ENCODE measurements around the gene DALRD3. TPM values are rescaled to one million over a fixed set of nuclear protein-coding genes. Genes with fewer than 3 reads are reported as not detected.
A peak's percentile ranks its signal among the peaks of the same experiment; 100 is the strongest.

Gene DALRD3
- total RNA-seq, 1 experiment from 2014 or later, result 13.2 TPM

- intact Hi-C loops (cut with micrococcal nuclease; ENCODE audit: unreplicated experiment), result no loop called here
- no TSS peak for BruUV-seq (replicated peaks)
- H3K36me3 ChIP-seq (ENCODE audit: insufficient read depth, low read length, poor library complexity, severe bottlenecking), result no peaks in the 10 kb centered on the region
These were observed 11.2 kb downstream of the DALRD3 start, which contains the start of gene WDR6 for GRCh38 chr3:49007068-49007770. TSS of gene WDR6 (plus strand) at chr3:49007391. CDS start at chr3:49007432, 41 bp downstream.

GRCh38 chr3:49006408-49007067, 11.8 kb downstream of the DALRD3 start:
- H3K27ac ChIP-seq (ENCODE audit: low read depth, low read length, poor library complexity, severe bottlenecking), result peak overlapping the region; percentile 97
- no peaks in the 10 kb centered on the region for H3K4me1 ChIP-seq (ENCODE audit: insufficient read depth, low read length, poor library complexity, severe bottlenecking)
- DNase-seq (ENCODE audit: low spot score), result no peak
- TF ChIP-seq, protein P1, sequence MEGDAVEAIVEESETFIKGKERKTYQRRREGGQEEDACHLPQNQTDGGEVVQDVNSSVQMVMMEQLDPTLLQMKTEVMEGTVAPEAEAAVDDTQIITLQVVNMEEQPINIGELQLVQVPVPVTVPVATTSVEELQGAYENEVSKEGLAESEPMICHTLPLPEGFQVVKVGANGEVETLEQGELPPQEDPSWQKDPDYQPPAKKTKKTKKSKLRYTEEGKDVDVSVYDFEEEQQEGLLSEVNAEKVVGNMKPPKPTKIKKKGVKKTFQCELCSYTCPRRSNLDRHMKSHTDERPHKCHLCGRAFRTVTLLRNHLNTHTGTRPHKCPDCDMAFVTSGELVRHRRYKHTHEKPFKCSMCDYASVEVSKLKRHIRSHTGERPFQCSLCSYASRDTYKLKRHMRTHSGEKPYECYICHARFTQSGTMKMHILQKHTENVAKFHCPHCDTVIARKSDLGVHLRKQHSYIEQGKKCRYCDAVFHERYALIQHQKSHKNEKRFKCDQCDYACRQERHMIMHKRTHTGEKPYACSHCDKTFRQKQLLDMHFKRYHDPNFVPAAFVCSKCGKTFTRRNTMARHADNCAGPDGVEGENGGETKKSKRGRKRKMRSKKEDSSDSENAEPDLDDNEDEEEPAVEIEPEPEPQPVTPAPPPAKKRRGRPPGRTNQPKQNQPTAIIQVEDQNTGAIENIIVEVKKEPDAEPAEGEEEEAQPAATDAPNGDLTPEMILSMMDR (conservative IDR thresholded peaks at IDR 0.05; ENCODE audit: low read depth, low read length), result no peak
- TF ChIP-seq EZH2 (IDR thresholded peaks at IDR 0.05; ENCODE audit: borderline replicate concordance, low read depth, low read length, poor library complexity, severe bottlenecking), result no peak
- no peaks in the 10 kb centered on the region for H3K9me3 ChIP-seq (ENCODE audit: low read depth, low read length, poor library complexity, severe bottlenecking)
- CTCF ChIA-PET, result interaction anchor here (0.5 to 1.9 kb wide), 4 partner anchors 15 to 464 kb away, joined by 4 to 14 read pairs (median 4); partner anchors contain the start of genes DAG1, NDUFAF3 and P4HTM
- H3K4me3 ChIP-seq (ENCODE audit: low read depth, low read length, poor library complexity, severe bottlenecking), result peak overlapping the region; percentile 74
- intact Hi-C loops (cut with micrococcal nuclease; ENCODE audit: unreplicated experiment), result no loop called here
- no TSS peak for BruUV-seq (replicated peaks)
- POLR2A ChIA-PET (ENCODE audit: low non-redundant PET), result interaction anchor here (0.7 to 1.1 kb wide), 2 partner anchors 17 to 19 kb away, joined by 5 to 13 read pairs; partner anchors contain the start of gene P4HTM
- H3K27me3 ChIP-seq (replicated peaks; ENCODE audit: insufficient read depth, low read depth, low read length, poor library complexity), result no peaks in the 10 kb centered on the region
- no peaks in the 10 kb centered on the region for H3K36me3 ChIP-seq (ENCODE audit: insufficient read depth, low read length, poor library complexity, severe bottlenecking)

More at GRCh38 chr3:49007068-49007770, 11.2 kb downstream of the DALRD3 start, which contains the start of gene WDR6:
- H3K27ac ChIP-seq (ENCODE audit: low read depth, low read length, poor library complexity, severe bottlenecking), result peak within 1 kb of the TSS; percentile 97
- POLR2A ChIA-PET (ENCODE audit: low non-redundant PET), result interaction anchor here (0.7 to 1.1 kb wide), 2 partner anchors 18 to 19 kb away, joined by 5 to 13 read pairs; partner anchors contain the start of gene P4HTM
- no peaks in the 10 kb centered on the region for H3K9me3 ChIP-seq (ENCODE audit: low read depth, low read length, poor library complexity, severe bottlenecking)
- TF ChIP-seq, protein P1 (conservative IDR thresholded peaks at IDR 0.05; ENCODE audit: low read depth, low read length), result peak; percentile 46
- no peak for TF ChIP-seq EZH2 (IDR thresholded peaks at IDR 0.05; ENCODE audit: borderline replicate concordance, low read depth, low read length, poor library complexity, severe bottlenecking)
- DNase-seq (ENCODE audit: low spot score), result peak; percentile 92
- H3K4me1 ChIP-seq (ENCODE audit: insufficient read depth, low read length, poor library complexity, severe bottlenecking), result no peaks in the 10 kb centered on the region
- peak within 1 kb of the TSS; percentile 74 for H3K4me3 ChIP-seq (ENCODE audit: low read depth, low read length, poor library complexity, severe bottlenecking)
- H3K27me3 ChIP-seq (replicated peaks; ENCODE audit: insufficient read depth, low read depth, low read length, poor library complexity), result no peaks in the 10 kb centered on the region
- CTCF ChIA-PET, result interaction anchor here (0.5 to 1.9 kb wide), 6 partner anchors 14 to 606 kb away, joined by 3 to 14 read pairs (median 4); partner anchors contain the start of genes DAG1, NDUFAF3 and P4HTM

- ChIA-PET POLR2A (ENCODE audit: low non-redundant PET) (no interaction called here), CTCF (no interaction called here)
- no peaks in the 10 kb centered on the region for H3K36me3 ChIP-seq (ENCODE audit: insufficient read depth, low read length, poor library complexity, severe bottlenecking)
- H3K9me3 ChIP-seq (ENCODE audit: low read depth, low read length, poor library complexity, severe bottlenecking), result no peaks in the 10 kb centered on the region
- no peaks in the 10 kb centered on the region for H3K27me3 ChIP-seq (replicated peaks; ENCODE audit: insufficient read depth, low read depth, low read length, poor library complexity)
- no peak for TF ChIP-seq EZH2 (IDR thresholded peaks at IDR 0.05; ENCODE audit: borderline replicate concordance, low read depth, low read length, poor library complexity, severe bottlenecking)
- TF ChIP-seq, protein P1 (conservative IDR thresholded peaks at IDR 0.05; ENCODE audit: low read depth, low read length), result no peak
- H3K4me3 ChIP-seq (ENCODE audit: low read depth, low read length, poor library complexity, severe bottlenecking), result no peak overlapping the region
- no peaks in the 10 kb centered on the region for H3K4me1 ChIP-seq (ENCODE audit: insufficient read depth, low read length, poor library complexity, severe bottlenecking)
- BruUV-seq (replicated peaks), result no TSS peak
- no peak for DNase-seq (ENCODE audit: low spot score)
- intact Hi-C loops (cut with micrococcal nuclease; ENCODE audit: unreplicated experiment), result no loop called here
- H3K27ac ChIP-seq (ENCODE audit: low read depth, low read length, poor library complexity, severe bottlenecking), result no peak overlapping the region
These were observed 12.4 kb downstream of the DALRD3 start for GRCh38 chr3:49005998-49006397.

All from A673 (cell line).